Motor neuron (in vitro differentiated cells): ENCODE results near the gene MTNR1B. TPM values are rescaled to one million over a fixed set of nuclear protein-coding genes. Genes with fewer than 3 reads are reported as not detected.

ENCODE experiments used
- ATAC-seq, 8 experiments: fragments of 200-7000 bp; cut with Tn5 transposase; replicated peaks in 6 of 8; 2 replicates each; pipeline ENCODE4 v1.8.0; 2021; ENCODE audit warnings: mild to moderate bottlenecking in 8 of 8, moderate library complexity in 8 of 8
- H3K27ac ChIP-seq, 2 donors: fragments of 250-450 bp; sonication (Bioruptor Pico); 2 replicates each; pipeline ENCODE4 v1.9.0; 2021; ENCODE audit warnings: antibody characterized with exemption in 2 of 2, mild to moderate bottlenecking in 2 of 2, moderate library complexity in 1 of 2
- H3K4me1 ChIP-seq, 2 donors: fragments of 250-450 bp; sonication (Bioruptor Pico); replicated peaks in 1 of 2; 2 replicates each; pipeline ENCODE4 v1.6.1; 2021; ENCODE audit warnings: antibody characterized with exemption in 2 of 2, mild to moderate bottlenecking in 2 of 2, moderate library complexity in 1 of 2
- H3K4me3 ChIP-seq, 5 donors: fragments of 250-450 bp; sonication (Bioruptor Pico); 2 replicates each; pipeline ENCODE4 v1.9.0; 2021; ENCODE audit warnings: antibody characterized with exemption in 5 of 5, mild to moderate bottlenecking in 5 of 5, moderate library complexity in 4 of 5
- WGBS, 10 experiments: fragments of 450-650 bp; shearing (Covaris generic); methylation state at CpG; one replicate each; pipeline ENCODE4 v1.0.0; 2022; 5-methylcytosine and 5-hydroxymethylcytosine counted together
- in situ Hi-C, 9 experiments: fragments of 400-800 bp; cut with MboI; loops; one replicate each; pipeline ENCODE4 v1.15.0; 2021; ENCODE audit warnings: low sequenced_read_pairs in 9 of 9, low pct_unique_long_range_greater_than_20kb in 2 of 9; ENCODE audit not compliant: unreplicated experiment in 9 of 9
- total RNA-seq, 8 experiments: library from RNA; unstranded; fragments of 300-600 nt; gene quantifications; 2 replicates each; pipeline versions ENCODE4 v1.2.3 to v1.2.4, GENCODE V29; 2022

MTNR1B gene
- total RNA-seq, 8 experiments from 2014 or later, result 0.11 to 1.00 (median 0.23) TPM; not detected in 3

DNA sequence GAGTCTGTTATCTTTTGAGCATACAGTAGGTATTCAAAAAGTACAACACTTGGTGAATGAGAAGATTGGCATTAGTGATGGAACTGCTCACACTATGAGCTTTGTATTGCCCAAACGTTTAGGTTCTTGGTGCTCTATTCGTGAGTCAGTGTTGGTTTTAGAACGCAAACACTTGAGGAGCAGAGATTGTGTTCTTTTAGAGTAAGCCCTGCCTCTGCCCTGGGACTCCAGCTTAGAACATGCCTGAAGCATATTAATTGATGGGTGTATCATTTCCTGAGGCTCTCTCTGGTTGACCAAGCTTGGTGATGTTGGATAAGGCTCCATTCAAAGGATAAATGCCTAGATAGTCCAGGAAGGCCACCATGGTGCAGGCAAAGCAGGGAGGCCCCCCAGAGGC is 10.9 kb downstream of the MTNR1B start:
- Histone ChIP-seq H3K27ac (no peak overlapping the region), H3K4me1 (no peaks in the 10 kb centered on the region), H3K4me3 (no peak overlapping the region)
- WGBS, 10 experiments, result 80 to 100% (median 96%) methylated on average over 1 to 3 of the region's 3 CpGs; no CpG with 5 or more reads in 7 of the 10 experiments
- ATAC-seq, result peak in 2 of 8 experiments; percentile 45 to 64
- in situ Hi-C loops, result no loop called here

DNA sequence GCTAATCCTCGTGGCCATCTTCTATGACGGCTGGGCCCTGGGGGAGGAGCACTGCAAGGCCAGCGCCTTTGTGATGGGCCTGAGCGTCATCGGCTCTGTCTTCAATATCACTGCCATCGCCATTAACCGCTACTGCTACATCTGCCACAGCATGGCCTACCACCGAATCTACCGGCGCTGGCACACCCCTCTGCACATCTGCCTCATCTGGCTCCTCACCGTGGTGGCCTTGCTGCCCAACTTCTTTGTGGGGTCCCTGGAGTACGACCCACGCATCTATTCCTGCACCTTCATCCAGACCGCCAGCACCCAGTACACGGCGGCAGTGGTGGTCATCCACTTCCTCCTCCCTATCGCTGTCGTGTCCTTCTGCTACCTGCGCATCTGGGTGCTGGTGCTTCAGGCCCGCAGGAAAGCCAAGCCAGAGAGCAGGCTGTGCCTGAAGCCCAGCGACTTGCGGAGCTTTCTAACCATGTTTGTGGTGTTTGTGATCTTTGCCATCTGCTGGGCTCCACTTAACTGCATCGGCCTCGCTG is 12.1 kb downstream of the MTNR1B start:
- Histone ChIP-seq H3K27ac (no peak overlapping the region), H3K4me3 (no peak overlapping the region), H3K4me1 (no peaks in the 10 kb centered on the region)
- no peak for ATAC-seq
- WGBS, 10 experiments, result 60 to 100% (median 86%) methylated on average over 1 to 16 of the region's 24 CpGs; no CpG with 5 or more reads in 3 of the 10 experiments
- in situ Hi-C loops, result no loop called here

DNA sequence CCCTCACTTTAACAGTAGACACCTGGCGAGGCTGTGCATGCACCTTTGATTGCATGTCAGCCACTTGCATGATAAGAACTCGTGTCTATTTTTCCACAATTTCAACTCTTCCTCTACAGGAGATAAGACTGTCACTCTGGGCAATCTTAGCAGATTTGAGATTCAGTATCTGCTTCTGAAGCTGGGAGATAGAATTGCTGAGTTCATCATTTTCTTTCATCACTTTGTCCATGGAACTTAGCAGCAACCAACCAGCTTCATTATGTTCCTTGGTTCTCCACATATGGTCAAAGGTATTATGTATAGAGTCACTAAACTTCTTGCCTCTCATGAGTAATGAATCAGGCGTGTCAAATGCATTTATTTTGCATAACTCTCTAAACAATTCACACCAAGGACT is 17.1 kb downstream of the MTNR1B start:
- WGBS, 10 experiments, result 0 to 94% (median 75%) methylated on average over 1 to 3 of the region's 3 CpGs; no CpG with 5 or more reads in 2 of the 10 experiments
- H3K4me3 ChIP-seq, result no peak overlapping the region
- no peak for ATAC-seq
- H3K27ac ChIP-seq, result no peak overlapping the region
- no peaks in the 10 kb centered on the region for H3K4me1 ChIP-seq
- in situ Hi-C loops, result no loop called here

DNA sequence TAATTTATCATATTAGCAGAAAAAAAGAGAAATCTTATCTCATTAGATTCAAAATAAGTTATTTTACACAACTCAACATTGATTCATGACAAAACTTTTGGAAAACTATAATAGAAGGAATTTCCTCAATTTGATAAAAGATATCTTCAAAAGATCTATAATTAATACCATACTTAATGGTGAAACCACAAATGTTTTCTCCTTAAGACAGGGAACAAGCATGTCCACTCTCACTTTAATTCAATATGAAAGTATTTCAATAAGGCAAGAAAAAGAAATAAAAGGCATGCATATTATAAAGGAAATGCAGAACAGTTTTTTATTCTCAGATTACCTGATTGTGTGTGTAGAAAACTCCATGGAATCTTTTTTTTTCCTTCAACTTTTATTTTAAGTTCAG is 23.6 kb downstream of the MTNR1B start:
- H3K27ac ChIP-seq, result no peak overlapping the region
- no peaks in the 10 kb centered on the region for H3K4me1 ChIP-seq
- H3K4me3 ChIP-seq, result no peak overlapping the region
- in situ Hi-C loops, result no loop called here
- ATAC-seq, result no peak

DNA sequence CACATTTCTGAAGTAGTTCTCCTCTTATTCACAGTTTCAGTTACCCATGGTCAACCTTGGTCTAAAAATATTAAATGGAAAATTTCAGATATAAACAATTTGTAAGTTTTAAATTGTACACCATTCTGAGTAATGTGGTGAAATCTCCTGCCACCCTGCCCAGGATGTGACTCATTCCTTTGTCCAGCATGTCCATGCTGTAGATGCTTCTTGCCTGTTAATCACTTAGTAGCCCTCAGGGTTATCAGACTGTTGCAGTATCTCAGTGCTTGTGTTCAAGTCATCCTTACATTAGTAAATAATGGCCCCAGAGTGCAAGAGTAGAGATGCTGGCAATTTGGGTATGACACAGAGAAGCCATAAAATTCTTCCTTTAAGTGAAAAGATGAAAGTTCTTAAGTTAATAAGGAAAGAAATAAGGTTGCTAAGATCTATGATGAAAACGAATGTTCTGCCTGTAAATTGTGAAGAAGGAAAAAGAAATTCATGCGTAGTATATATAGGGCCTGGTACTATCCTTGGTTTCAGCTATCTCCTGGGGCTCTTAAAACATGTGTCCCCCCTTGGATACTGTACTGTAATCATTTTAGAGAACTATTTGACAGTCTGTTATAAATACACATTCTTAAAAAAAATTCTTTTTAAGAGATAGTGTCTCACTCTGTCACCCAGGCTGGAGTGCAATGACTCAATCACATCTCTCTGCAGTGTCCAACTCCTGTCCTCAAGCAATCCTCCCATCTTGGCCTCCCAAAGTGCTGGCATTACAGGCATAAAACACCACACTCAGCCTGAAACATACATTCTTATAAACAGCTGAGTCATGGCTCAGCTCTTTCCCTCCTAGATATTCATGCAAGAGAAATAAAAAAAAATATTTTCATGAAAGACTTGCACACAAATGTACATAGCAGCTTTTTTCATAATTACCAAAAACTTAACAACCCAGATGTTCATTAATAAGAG is 31.3 kb downstream of the MTNR1B start:
- WGBS, 10 experiments, result 21 to 91% (median 88%) methylated on average over 2 of the region's 2 CpGs; no CpG with 5 or more reads in 3 of the 10 experiments
- in situ Hi-C loops, result no loop called here
- peak in 6 of 8 experiments; percentile 46 to 99 (median 88) for ATAC-seq
- Histone ChIP-seq H3K4me3 (no peak overlapping the region), H3K27ac (no peak overlapping the region), H3K4me1 (no peaks in the 10 kb centered on the region)

DNA sequence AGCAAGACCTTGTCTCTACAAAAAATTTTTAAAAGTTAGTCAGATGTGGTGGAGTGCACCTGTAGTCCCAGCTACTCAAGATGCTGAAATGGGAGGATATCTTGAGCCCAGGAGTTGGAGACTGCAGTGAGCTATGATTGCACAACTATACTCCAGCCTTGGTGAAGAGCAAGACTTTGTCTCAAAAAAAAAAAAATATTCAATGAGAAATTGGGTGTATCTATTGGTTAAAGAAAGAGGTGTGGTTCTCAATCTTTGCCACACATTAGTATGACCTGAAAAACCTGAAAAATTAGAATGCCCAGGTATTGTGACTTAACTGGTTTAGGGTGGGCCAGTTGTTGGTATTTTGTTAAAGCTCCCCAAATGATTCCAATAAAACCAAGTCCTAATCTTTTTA is 32.4 kb downstream of the MTNR1B start:
- no peak for ATAC-seq
- Histone ChIP-seq H3K4me1 (no peaks in the 10 kb centered on the region), H3K4me3 (no peak overlapping the region), H3K27ac (no peak overlapping the region)
- in situ Hi-C loops, result no loop called here

DNA sequence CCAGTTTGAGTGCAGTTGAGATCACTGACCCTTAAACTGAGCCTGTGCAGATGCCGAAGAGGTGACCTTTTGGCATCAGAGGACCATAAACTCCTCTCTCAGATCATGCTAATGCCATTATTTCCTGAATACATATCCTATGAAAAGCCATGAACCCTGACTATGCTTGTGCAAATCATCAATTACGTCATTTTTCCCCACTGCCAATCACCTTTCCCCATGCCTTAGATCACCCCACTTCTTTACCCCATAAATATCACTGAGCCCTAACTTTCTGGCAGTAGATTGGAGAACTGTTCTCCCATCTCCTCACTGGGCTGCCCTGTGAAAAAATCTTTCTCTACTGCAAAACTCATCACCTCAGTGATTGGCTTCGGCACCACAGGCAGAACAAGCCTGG is 32.9 kb downstream of the MTNR1B start:
- Histone ChIP-seq H3K4me3 (no peak overlapping the region), H3K27ac (no peak overlapping the region), H3K4me1 (no peaks in the 10 kb centered on the region)
- no peak for ATAC-seq
- in situ Hi-C loops, result no loop called here
- 17 to 80% (median 60%) methylated on average over 1 to 3 of the region's 3 CpGs; no CpG with 5 or more reads in 1 of the 10 experiments for WGBS, 10 experiments

DNA sequence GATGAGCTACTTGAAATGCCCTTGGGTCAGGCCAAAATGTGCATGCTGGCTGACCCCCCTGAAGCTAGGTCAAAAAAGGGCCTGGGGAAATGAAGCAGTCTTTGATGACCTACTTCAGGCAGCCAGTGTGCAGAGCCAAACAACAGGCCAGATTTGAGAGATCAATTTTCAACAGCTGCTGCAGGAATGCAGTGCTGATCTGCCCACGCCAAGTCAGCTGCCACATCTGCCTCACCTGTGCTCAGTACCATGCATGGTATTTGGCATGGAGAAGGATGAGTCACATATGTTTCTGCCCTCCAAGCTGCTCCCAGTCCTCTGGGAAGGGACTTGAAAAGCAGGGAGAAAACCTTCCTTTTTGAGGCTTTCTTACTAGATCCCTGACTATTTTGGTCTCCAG is 35.8 kb downstream of the MTNR1B start:
- WGBS, 10 experiments, result 33 to 88% (median 67%) methylated on average over 1 of the region's 1 CpG; no CpG with 5 or more reads in 7 of the 10 experiments
- in situ Hi-C loops, result no loop called here
- peak in 1 of 8 experiments; percentile 12 for ATAC-seq
- no peak overlapping the region for H3K27ac ChIP-seq
- no peak overlapping the region for H3K4me3 ChIP-seq
- no peaks in the 10 kb centered on the region for H3K4me1 ChIP-seq

DNA sequence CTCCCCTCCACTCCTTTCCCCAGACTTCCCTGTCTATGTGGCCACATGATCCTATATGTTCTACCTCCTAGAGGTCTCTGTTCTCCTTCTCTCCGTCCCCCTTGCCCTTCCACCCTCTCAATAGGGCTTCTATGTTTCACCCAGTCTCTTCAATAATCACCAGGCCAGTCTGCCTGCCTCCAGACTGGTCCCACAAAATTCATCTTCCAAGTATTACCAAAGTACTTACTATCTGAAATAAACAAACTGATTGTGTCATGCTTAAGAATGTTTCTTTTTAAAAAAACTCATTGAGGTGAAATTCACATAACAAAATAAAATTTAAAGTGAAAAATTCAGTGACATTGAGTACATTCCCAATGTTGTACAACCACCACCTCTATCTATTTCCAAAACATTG is 44.2 kb downstream of the MTNR1B start:
- Histone ChIP-seq H3K4me1 (no peaks in the 10 kb centered on the region), H3K27ac (no peak overlapping the region), H3K4me3 (no peak overlapping the region)
- in situ Hi-C loops, result no loop called here
- 0 to 89% (median 50%) methylated on average over 1 of the region's 1 CpG; no CpG with 5 or more reads in 1 of the 10 experiments for WGBS, 10 experiments
- no peak for ATAC-seq

DNA sequence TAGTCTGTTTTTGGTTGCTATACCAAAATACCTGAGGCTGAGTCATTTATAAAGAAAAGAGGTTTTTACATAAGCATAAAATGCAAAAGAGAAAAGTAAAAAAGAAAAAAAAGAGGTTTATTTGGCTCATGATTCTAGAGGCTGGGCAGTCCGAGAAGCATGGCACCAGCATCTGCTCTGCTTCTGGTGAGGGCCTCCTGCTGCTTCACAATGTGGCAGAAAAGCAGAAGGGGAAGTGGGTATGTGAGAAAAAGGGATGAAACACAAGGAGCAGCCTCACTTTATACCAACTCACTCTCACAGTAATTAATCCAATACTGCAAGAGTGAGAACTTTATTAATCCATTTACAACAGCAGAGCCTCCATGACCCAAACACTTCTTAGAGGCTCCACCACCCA is 47.1 kb downstream of the MTNR1B start:
- in situ Hi-C loops, result no loop called here
- Histone ChIP-seq H3K4me1 (peaks cover 10 to 11% of the 10 kb centered on the region in 2 donors), H3K4me3 (no peak overlapping the region), H3K27ac (no peak overlapping the region)
- no peak for ATAC-seq
- WGBS, 10 experiments, result 0 to 100% (median 71%) methylated on average over 1 of the region's 1 CpG; no CpG with 5 or more reads in 2 of the 10 experiments

DNA sequence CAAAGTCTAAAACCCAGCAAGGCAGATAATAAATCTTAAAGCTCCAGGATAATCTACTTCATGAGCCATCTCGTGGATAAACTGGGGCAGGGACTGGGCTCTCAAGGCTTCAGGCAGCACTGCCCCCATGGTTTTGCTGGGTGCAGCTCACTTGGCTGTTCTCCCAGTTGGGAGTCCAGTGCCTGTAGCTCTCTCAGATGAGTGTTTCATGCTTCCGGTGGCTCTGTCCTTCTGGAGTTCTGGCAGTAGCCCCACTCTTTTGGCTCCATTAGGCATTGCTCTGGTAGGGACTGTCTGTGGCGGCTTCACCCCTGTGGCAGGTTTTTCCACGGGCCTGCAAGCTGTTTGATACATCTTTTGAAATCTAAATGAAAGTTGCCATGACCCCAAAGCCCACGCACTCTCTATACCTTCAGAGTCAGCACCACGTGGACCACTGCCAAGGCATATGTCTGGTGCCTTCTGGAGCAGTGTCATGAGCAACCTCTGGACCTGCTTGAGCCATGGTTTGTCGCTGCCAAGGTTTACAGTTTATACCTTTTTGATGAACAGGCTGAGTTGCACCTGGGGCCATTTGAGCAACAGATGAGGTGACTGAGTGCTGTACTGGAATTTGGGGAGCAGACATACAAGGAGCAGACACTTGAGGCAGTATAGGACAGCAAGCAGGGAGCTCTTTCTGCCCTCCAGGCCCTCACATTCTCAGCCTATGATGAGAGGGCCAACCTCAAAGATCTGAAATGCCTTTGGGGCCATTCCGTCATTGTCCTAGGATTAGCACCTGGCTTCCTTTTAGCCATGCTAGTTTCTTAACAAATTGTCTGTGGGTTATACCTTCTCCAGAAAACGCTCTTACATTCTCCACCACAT is 48.6 kb downstream of the MTNR1B start:
- in situ Hi-C loops, result no loop called here
- Histone ChIP-seq H3K4me3 (no peak overlapping the region), H3K4me1 (peaks cover 10 to 13% of the 10 kb centered on the region in 2 donors), H3K27ac (no peak overlapping the region)
- WGBS, 10 experiments, result 20 to 89% (median 77%) methylated on average over 1 to 9 of the region's 9 CpGs
- ATAC-seq, result no peak

DNA sequence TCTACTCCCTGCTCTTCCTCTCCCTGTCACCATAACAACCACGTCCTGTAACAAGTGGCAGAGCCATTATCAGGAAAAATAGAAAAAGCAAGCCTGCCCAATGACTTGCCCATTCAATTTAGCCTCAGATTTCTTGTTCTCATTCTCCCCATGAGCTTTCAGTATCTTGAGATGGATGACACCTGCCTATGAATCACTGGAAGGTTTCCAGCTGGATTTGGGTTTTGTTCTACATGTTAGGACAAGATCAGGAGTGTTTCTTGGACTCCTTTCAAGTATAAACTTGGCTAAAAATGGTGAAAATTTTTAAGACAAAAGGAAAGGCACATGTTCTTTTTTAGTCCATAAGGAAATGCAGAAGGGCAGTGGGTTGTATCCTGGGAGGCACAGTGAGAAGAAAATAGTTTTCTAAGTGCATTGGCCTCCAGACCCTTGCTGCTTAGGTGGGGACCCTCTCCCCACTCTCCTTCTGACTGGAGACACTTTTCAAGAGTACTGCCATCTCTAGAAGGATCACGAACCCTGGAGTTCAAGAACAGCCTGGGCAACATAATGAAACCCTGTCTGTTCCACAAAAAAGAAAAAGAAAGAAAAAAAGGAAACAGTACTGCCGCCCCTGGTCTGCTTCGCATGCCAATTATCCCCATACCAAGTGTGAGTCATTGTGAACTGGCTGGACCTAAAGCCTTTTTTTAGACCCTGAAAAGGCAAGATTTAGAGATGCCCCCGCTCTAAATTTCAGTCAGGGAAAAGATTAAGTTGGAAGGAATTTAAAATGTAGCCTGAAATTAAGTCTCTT is 51.0 kb downstream of the MTNR1B start:
- in situ Hi-C loops, result no loop called here
- peaks cover 13 to 16% of the 10 kb centered on the region in 2 donors for H3K4me1 ChIP-seq
- no peak overlapping the region for H3K27ac ChIP-seq
- 14 to 100% (median 46%) methylated on average over 1 to 5 of the region's 5 CpGs for WGBS, 10 experiments
- H3K4me3 ChIP-seq, result no peak overlapping the region
- ATAC-seq, result peak in 7 of 8 experiments; percentile 42 to 86 (median 61)
